Measurements from ENCODE around the gene SLC6A3. TPM values are rescaled to one million over a fixed set of nuclear protein-coding genes. Genes with fewer than 3 reads are reported as not detected.

SLC6A3 gene
- total RNA-seq, 2 donors from 2014 or later = 0.16 TPM; not detected in 1

DNA sequence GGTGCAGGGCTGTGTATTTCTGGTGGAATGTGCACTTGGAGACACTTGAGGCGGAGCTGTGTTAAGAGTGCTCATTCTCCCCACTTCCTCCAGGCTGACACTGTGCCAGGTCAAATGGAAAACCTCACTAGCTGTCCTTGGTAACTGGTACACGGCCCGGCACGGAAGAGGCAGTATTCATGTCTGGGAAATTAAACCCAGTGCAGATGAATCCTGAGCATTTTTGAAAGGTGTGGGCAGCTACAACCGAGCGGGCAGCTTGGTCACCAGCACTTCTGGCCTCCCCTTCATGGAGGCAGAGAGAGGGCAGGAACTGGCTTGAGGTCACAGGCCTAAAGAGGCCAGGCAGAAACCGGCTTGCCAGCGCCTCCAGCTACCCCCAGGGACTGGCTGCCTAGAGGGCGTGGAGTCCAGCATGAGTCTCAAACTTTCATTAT lies 101.9 kb downstream of the SLC6A3 start:
- no peaks in the 10 kb centered on the region for H3K27me3 ChIP-seq
- H3K36me3 ChIP-seq = peaks cover 39% of the 10 kb centered on the region
- TF ChIP-seq, protein P1, sequence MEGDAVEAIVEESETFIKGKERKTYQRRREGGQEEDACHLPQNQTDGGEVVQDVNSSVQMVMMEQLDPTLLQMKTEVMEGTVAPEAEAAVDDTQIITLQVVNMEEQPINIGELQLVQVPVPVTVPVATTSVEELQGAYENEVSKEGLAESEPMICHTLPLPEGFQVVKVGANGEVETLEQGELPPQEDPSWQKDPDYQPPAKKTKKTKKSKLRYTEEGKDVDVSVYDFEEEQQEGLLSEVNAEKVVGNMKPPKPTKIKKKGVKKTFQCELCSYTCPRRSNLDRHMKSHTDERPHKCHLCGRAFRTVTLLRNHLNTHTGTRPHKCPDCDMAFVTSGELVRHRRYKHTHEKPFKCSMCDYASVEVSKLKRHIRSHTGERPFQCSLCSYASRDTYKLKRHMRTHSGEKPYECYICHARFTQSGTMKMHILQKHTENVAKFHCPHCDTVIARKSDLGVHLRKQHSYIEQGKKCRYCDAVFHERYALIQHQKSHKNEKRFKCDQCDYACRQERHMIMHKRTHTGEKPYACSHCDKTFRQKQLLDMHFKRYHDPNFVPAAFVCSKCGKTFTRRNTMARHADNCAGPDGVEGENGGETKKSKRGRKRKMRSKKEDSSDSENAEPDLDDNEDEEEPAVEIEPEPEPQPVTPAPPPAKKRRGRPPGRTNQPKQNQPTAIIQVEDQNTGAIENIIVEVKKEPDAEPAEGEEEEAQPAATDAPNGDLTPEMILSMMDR (IDR thresholded peaks at IDR 0.05) = no peak
- DNase-seq (ENCODE audit: low spot score) = no peak
- H3K4me1 ChIP-seq = peaks cover 0 to 25% of the 10 kb centered on the region in 2 donors
- no peak overlapping the region for H3K4me3 ChIP-seq
- H3K27ac ChIP-seq = no peak overlapping the region
- no peaks in the 10 kb centered on the region for H3K9me3 ChIP-seq

Other genes starting within 250 kb of the SLC6A3 start
- not detected for gene SLC6A19, start 243.8 kb downstream of the SLC6A3 start, total RNA-seq
- gene SLC6A18, start 220.1 kb downstream of the SLC6A3 start, total RNA-seq = not detected
- gene TERT, start 150.4 kb downstream of the SLC6A3 start, total RNA-seq = not detected
- 10 to 100 TPM; 56.6 to 85.4 TPM for gene CLPTM1L, start 100.3 kb downstream of the SLC6A3 start, total RNA-seq
- 10 to 100 TPM; 13.2 to 18.1 TPM for gene LPCAT1, start 78.5 kb upstream of the SLC6A3 start, total RNA-seq

Measured in right atrium auricular region (tissue), 2 donors.